ENCODE results near the gene ZNF440.
"Not testable (repeated sequence)": the region's sequence is repeated elsewhere in the genome, so short reads cannot be mapped to it uniquely, and the experiment has no call there.

The ZNF440 gene

DNA sequence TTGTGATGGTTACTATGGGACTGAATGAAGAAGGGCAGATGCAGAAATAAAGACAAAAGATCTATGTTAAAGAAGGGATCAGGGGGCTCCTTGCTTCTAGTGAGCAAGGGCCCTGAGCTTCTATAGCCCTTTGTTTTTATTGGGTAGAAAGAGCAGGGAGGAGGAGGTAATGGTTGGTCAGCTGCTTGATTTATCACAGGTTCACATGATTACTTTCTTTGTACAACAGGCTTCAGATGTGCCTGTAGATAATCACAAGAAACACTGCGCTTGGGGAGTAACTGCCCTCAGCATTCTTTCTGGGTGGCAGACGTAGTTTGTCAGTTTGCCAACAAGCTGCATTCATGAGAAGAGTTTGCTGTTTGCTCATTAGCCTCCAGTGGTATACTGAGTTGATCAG lies 29.6 kb downstream of the ZNF440 start:
- TF ChIP-seq, protein P1, sequence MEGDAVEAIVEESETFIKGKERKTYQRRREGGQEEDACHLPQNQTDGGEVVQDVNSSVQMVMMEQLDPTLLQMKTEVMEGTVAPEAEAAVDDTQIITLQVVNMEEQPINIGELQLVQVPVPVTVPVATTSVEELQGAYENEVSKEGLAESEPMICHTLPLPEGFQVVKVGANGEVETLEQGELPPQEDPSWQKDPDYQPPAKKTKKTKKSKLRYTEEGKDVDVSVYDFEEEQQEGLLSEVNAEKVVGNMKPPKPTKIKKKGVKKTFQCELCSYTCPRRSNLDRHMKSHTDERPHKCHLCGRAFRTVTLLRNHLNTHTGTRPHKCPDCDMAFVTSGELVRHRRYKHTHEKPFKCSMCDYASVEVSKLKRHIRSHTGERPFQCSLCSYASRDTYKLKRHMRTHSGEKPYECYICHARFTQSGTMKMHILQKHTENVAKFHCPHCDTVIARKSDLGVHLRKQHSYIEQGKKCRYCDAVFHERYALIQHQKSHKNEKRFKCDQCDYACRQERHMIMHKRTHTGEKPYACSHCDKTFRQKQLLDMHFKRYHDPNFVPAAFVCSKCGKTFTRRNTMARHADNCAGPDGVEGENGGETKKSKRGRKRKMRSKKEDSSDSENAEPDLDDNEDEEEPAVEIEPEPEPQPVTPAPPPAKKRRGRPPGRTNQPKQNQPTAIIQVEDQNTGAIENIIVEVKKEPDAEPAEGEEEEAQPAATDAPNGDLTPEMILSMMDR (IDR thresholded peaks at IDR 0.05; ENCODE audit: insufficient read depth, low read length, poor library complexity, severe bottlenecking), result no peak
- Histone ChIP-seq H3K36me3 (ENCODE audit: control insufficient read depth, insufficient read depth, low read length) (no peaks in the 10 kb centered on the region), H3K4me3 (replicated peaks; ENCODE audit: low read depth, low read length) (no peak overlapping the region), H3K27me3 (replicated peaks; ENCODE audit: control insufficient read depth, insufficient read depth, low read length) (no peaks in the 10 kb centered on the region)
- no peak for DNase-seq (ENCODE audit: extremely low read depth, insufficient read length)

DNA sequence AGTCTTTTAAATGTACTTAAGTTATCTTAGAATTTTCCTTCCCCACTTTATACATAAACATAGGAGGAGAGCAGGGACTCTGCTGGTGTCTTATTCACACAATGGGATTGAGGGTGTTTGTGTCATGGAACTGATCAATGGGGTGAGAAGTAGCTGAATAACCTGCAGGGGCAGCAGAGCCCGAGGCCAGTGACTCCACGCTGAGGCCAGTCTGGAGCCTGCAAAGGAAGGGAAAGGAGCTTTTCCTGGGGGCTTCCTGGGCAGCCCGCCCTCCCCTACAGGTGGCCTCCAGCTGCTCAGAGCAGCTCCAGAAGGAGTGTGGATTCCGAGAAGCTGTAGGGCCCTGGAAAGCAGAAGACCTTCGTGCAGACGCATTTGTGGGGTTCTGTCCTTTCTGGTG lies 33.5 kb downstream of the ZNF440 start:
- H3K36me3 ChIP-seq (ENCODE audit: control insufficient read depth, insufficient read depth, low read length); H3K27me3 ChIP-seq (replicated peaks; ENCODE audit: control insufficient read depth, insufficient read depth, low read length); H3K4me3 ChIP-seq (replicated peaks; ENCODE audit: low read depth, low read length); DNase-seq (ENCODE audit: extremely low read depth, insufficient read length): not testable (repeated sequence)

DNA sequence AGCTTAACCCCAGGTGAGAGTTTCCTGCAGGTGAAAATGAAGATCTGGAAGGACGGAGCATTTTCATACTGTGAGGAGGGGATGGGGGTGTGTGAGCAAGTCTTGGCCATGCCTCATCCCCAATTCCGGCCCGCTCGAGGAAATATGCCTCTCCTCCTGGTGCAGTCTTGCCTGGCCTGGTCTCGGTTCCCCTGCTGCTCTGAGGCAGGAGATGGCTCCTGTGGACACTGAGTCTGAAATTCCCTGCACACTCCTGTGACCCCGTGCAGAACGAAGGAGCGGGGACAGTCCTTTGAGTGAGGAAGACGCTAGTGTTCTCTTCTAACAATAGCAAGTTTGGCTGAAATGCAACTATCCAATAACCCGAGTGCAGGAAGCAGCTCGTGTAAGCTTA lies 34.1 kb downstream of the ZNF440 start:
- Histone ChIP-seq H3K27me3 (replicated peaks; ENCODE audit: control insufficient read depth, insufficient read depth, low read length) (no peaks in the 10 kb centered on the region), H3K36me3 (ENCODE audit: control insufficient read depth, insufficient read depth, low read length) (no peaks in the 10 kb centered on the region), H3K4me3 (replicated peaks; ENCODE audit: low read depth, low read length) (peak overlapping the region; percentile 81)
- no peak for DNase-seq (ENCODE audit: extremely low read depth, insufficient read length)
- TF ChIP-seq, protein P1 (IDR thresholded peaks at IDR 0.05; ENCODE audit: insufficient read depth, low read length, poor library complexity, severe bottlenecking), result no peak

DNA sequence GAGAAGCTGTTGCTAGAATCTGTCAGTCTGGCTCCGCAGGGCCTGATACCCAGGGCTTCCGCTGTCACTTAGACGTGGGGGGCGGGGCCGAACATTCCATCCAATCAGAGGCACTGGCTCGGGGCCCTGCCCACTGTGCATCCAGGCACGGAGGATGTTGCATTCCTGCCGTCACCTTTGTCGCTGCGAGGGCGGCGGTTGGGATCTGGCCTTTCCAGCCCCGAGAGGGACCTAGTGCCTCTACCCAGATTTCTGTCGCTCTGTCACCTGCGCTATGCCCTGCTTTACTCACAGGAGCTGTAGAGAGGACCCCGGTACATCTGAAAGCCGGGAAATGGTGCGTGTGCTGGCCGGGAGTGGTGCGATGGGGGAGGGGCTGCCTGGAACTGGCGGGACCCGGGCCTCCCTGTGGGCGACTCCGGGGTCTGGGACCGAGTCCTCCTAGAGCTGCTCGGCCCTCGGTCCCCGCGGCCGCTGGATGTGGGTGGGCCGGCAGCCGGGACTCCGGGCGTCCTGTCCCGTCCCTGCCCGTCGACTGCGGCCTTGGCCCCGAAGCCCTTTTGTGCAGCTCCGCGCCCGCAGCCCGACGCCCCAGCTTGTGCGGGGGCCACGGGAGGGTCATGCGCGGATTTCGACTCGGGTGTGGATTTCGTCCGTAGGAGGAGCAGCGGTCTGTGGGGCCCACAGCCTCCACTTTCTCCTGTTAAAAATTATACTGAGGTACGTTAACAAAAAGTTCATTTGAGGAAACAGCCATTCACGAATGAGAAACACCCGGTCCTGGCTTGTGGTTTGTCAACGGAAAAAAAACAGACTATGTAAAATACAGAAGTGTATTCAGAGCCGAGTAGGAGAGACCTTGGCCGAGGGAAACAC lies 34.8 kb downstream of the ZNF440 start, which contains the start of gene ZNF439:
Gene ZNF439, plus strand, starts transcription at position 133 of the 876 bp plus-strand sequence. Its CDS starts 142 bp downstream, at position 275.
- Histone ChIP-seq H3K27me3 (replicated peaks; ENCODE audit: control insufficient read depth, insufficient read depth, low read length) (no peaks in the 10 kb centered on the region), H3K36me3 (ENCODE audit: control insufficient read depth, insufficient read depth, low read length) (no peaks in the 10 kb centered on the region), H3K4me3 (replicated peaks; ENCODE audit: low read depth, low read length) (peak within 1 kb of the TSS; percentile 81)
- TF ChIP-seq, protein P1 (IDR thresholded peaks at IDR 0.05; ENCODE audit: insufficient read depth, low read length, poor library complexity, severe bottlenecking), result no peak
- peak; percentile 84 for DNase-seq (ENCODE audit: extremely low read depth, insufficient read length)

DNA sequence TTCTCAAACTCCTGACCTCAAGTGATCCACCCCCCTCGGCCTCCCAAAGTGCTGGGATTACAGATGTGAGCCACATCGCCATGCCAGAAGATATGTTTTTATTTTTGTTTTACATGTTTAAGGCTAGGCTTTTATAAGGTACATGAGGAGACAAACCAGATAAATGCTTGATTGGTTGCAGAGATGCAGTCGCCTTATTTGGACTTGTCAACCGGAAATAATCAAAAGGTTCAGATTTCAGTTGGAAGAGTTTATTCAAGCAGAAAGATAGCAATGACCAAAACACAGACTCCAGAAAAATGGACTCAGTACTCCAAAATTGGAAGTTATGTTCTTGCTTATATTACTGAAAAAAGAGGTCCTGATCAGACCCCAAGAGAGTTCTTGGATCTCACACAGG lies 36.2 kb downstream of the ZNF440 start:
- H3K4me3 ChIP-seq (replicated peaks; ENCODE audit: low read depth, low read length); DNase-seq (ENCODE audit: extremely low read depth, insufficient read length); H3K36me3 ChIP-seq (ENCODE audit: control insufficient read depth, insufficient read depth, low read length); H3K27me3 ChIP-seq (replicated peaks; ENCODE audit: control insufficient read depth, insufficient read depth, low read length): not testable (repeated sequence)

DNA sequence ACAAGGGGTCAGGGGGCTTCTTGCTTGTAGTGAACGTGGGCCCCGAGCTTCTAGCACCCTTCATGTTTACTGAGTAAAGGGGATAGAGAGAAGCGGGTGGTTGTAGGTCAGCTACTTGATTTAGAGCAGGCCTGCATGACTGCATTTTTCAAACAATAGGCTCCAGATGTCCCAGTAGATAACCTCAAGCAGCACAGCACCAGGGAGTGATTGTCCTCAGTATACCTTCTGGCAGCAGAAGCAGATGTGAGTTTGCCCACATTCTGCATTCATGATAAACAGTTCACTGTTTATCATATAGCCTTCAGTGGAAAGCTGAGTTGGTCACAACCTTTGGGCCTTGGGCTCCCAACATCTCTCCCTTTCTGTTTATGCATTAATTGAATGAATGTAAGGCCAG lies 39.3 kb downstream of the ZNF440 start:
- Histone ChIP-seq H3K36me3 (ENCODE audit: control insufficient read depth, insufficient read depth, low read length) (no peaks in the 10 kb centered on the region; the same call in none of the 2 replicates), H3K27me3 (replicated peaks; ENCODE audit: control insufficient read depth, insufficient read depth, low read length) (no peaks in the 10 kb centered on the region), H3K4me3 (replicated peaks; ENCODE audit: low read depth, low read length) (no peak overlapping the region)
- no peak for DNase-seq (ENCODE audit: extremely low read depth, insufficient read length)
- TF ChIP-seq, protein P1 (IDR thresholded peaks at IDR 0.05; ENCODE audit: insufficient read depth, low read length, poor library complexity, severe bottlenecking), result no peak

All from GM06990 (cell line).